Measurements from ENCODE around the gene ATP6V0E1. TPM values are rescaled to one million over a fixed set of nuclear protein-coding genes. Genes with fewer than 3 reads are reported as not detected.

The ATP6V0E1 gene
- total and polyA plus RNA-seq, 2 of the 4 experiments (the other 2 are of a cell fraction) = 258 to 277 TPM

DNA sequence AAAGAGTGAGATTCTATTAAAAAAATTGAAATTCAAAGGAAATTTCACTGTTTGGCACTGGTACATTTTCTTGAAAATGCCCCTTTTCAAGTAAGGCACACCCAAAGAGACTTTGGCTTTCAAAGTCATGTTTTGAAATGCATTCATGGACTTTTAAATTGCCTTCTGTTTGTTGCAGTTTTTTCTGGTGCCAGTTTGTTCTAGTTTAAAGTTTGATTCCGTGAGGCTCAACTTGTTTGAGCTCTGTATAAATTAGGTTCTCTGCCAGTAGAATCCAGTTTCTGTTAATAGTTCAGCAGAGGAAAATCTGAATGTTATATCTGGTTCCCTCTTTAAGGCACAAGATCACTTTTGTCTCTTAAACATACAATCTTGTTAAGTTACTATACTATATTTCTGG lies 16.4 kb downstream of the ATP6V0E1 start:
- H3K18ac ChIP-seq (ENCODE audit: low read depth, low read length) = no peak overlapping the region
- no peak overlapping the region for H3K4ac ChIP-seq (ENCODE audit: low read depth, low read length)
- H3K36me3 ChIP-seq (ENCODE audit: control insufficient read depth, insufficient read depth, low read length) = peaks cover 16% of the 10 kb centered on the region
- H2AK9ac ChIP-seq (replicated peaks; ENCODE audit: low read depth, low read length, poor library complexity) = no peak overlapping the region
- H2BK120ac ChIP-seq (ENCODE audit: low read depth, low read length) = no peak overlapping the region
- peaks cover 3% of the 10 kb centered on the region; the same call in 1 of the 2 replicates for H3K4me1 ChIP-seq (ENCODE audit: control insufficient read depth, insufficient read depth, low read length)
- POLR2A ChIA-PET (ENCODE audit: unreplicated experiment) = interaction anchor here (0.7 kb wide), 1 partner anchor 140 kb away, joined by 3 read pairs; no protein-coding TSS in a partner anchor
- no CpG with 5 or more reads among the region's 1 CpG for WGBS, 2 experiments (ENCODE audit: extremely low coverage in 2 of 2, insufficient read length in 1 of 2)
- peaks cover 36 to 66% of the 10 kb centered on the region in 2 experiments for H3K79me1 ChIP-seq (ENCODE audit: low read depth in 1 of 2, low read length in 2 of 2)
- no peak overlapping the region for H3K4me2 ChIP-seq (ENCODE audit: low read depth, low read length)
- H3K9ac ChIP-seq (ENCODE audit: low read depth, low read length) = no peak overlapping the region
- H3K27me3 ChIP-seq (ENCODE audit: control insufficient read depth, insufficient read depth, low read length) = no peaks in the 10 kb centered on the region
- no peak overlapping the region for H2AFZ ChIP-seq (replicated peaks; ENCODE audit: low read length, poor library complexity)
- in situ Hi-C loops (cut with MboI; ENCODE audit: low sequenced_read_pairs) (no loop called here), dilution Hi-C loops (cut with HindIII; ENCODE audit: low sequenced_read_pairs, unreplicated experiment) (no loop called here), intact Hi-C loops (cut with micrococcal nuclease) (no loop called here)
- no peak for TF ChIP-seq MXI1 (IDR thresholded peaks at IDR 0.05; ENCODE audit: borderline replicate concordance, low read depth, low read length)
- no peak for TF ChIP-seq MAFK (IDR thresholded peaks at IDR 0.05; ENCODE audit: low read depth, low read length)
- no peak for TF ChIP-seq CHD1 (IDR thresholded peaks at IDR 0.05; ENCODE audit: low read depth, low read length)
- no peak for TF ChIP-seq RCOR1 (IDR thresholded peaks at IDR 0.05; ENCODE audit: insufficient replicate concordance, low read length)
- no peak for TF ChIP-seq NFE2L2 (IDR thresholded peaks at IDR 0.05; ENCODE audit: low read depth, low read length)
- no peak for TF ChIP-seq FOS (IDR thresholded peaks at IDR 0.05; ENCODE audit: low read depth, low read length)
- no peak for TF ChIP-seq CEBPB (IDR thresholded peaks at IDR 0.05; ENCODE audit: low read depth, low read length)
- TF ChIP-seq, protein P1, sequence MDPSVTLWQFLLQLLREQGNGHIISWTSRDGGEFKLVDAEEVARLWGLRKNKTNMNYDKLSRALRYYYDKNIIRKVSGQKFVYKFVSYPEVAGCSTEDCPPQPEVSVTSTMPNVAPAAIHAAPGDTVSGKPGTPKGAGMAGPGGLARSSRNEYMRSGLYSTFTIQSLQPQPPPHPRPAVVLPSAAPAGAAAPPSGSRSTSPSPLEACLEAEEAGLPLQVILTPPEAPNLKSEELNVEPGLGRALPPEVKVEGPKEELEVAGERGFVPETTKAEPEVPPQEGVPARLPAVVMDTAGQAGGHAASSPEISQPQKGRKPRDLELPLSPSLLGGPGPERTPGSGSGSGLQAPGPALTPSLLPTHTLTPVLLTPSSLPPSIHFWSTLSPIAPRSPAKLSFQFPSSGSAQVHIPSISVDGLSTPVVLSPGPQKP (IDR thresholded peaks at IDR 0.05; ENCODE audit: borderline replicate concordance, low read depth, low read length) = no peak
- TF ChIP-seq, protein P2, sequence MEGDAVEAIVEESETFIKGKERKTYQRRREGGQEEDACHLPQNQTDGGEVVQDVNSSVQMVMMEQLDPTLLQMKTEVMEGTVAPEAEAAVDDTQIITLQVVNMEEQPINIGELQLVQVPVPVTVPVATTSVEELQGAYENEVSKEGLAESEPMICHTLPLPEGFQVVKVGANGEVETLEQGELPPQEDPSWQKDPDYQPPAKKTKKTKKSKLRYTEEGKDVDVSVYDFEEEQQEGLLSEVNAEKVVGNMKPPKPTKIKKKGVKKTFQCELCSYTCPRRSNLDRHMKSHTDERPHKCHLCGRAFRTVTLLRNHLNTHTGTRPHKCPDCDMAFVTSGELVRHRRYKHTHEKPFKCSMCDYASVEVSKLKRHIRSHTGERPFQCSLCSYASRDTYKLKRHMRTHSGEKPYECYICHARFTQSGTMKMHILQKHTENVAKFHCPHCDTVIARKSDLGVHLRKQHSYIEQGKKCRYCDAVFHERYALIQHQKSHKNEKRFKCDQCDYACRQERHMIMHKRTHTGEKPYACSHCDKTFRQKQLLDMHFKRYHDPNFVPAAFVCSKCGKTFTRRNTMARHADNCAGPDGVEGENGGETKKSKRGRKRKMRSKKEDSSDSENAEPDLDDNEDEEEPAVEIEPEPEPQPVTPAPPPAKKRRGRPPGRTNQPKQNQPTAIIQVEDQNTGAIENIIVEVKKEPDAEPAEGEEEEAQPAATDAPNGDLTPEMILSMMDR (conservative IDR thresholded peaks at IDR 0.05; ENCODE audit: low read depth, low read length) = no peak
- no peak for TF ChIP-seq MAZ (IDR thresholded peaks at IDR 0.05; ENCODE audit: borderline replicate concordance, low read depth, low read length)
- TF ChIP-seq, protein P3, sequence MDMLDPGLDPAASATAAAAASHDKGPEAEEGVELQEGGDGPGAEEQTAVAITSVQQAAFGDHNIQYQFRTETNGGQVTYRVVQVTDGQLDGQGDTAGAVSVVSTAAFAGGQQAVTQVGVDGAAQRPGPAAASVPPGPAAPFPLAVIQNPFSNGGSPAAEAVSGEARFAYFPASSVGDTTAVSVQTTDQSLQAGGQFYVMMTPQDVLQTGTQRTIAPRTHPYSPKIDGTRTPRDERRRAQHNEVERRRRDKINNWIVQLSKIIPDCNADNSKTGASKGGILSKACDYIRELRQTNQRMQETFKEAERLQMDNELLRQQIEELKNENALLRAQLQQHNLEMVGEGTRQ (IDR thresholded peaks at IDR 0.05; ENCODE audit: low read depth, low read length) = no peak
- TF ChIP-seq POLR2A (IDR thresholded peaks at IDR 0.05; ENCODE audit: low read depth, low read length) = no peak
- no peak for TF ChIP-seq RFX5 (IDR thresholded peaks at IDR 0.05; ENCODE audit: low read depth, low read length)
- no peak for TF ChIP-seq RAD21 (IDR thresholded peaks at IDR 0.05; ENCODE audit: low read length)
- no peak for TF ChIP-seq SMC3 (IDR thresholded peaks at IDR 0.05; ENCODE audit: low read depth, low read length)
- TF ChIP-seq BHLHE40 (IDR thresholded peaks at IDR 0.05; ENCODE audit: low read depth, low read length) = no peak
- H3K9me1 ChIP-seq (ENCODE audit: insufficient read depth, low read length) = peaks cover 12% of the 10 kb centered on the region; the same call in 1 of the 2 replicates
- H3K14ac ChIP-seq (replicated peaks; ENCODE audit: low read depth, low read length) = no peak overlapping the region
- ATAC-seq (ENCODE audit: low read depth) (no peak), DNase-seq (no peak)
- no peak overlapping the region for H3K23ac ChIP-seq (ENCODE audit: low read depth, low read length)
- H4K91ac ChIP-seq (ENCODE audit: insufficient read depth, low read depth, low read length) = no peak overlapping the region
- no peak overlapping the region for H3K4me3 ChIP-seq (ENCODE audit: insufficient read depth, low read depth, low read length)
- H2BK20ac ChIP-seq (ENCODE audit: low read depth, low read length) = no peak overlapping the region
- H4K20me1 ChIP-seq (ENCODE audit: insufficient read depth, low read length) = peaks cover 40% of the 10 kb centered on the region
- H4K5ac ChIP-seq (ENCODE audit: low read depth, low read length) = no peak overlapping the region
- H3K27ac ChIP-seq (ENCODE audit: insufficient read depth, low read length) = no peak overlapping the region
- H2BK15ac ChIP-seq (ENCODE audit: low read depth, low read length) = no peak overlapping the region
- no peak overlapping the region for H2AK5ac ChIP-seq (ENCODE audit: low read depth, low read length)
- H2BK5ac ChIP-seq (ENCODE audit: low read depth, low read length, poor library complexity, severe bottlenecking) = no peak overlapping the region
- no peaks in the 10 kb centered on the region for H3K9me3 ChIP-seq (ENCODE audit: control insufficient read depth, insufficient read depth, low read length)
- H3K56ac ChIP-seq (ENCODE audit: extremely low read depth, insufficient read depth, low read length) = no peak overlapping the region
- no peak overlapping the region for H4K8ac ChIP-seq (ENCODE audit: low read depth in 2 of 2, low read length in 2 of 2)
- CTCF ChIA-PET = no interaction called here
- no TSS peak for BruUV-seq (replicated peaks)
